HG02938 (cell line): ENCODE results near the gene LCLAT1.

ENCODE experiments used
- ATAC-seq: cut with Tn5 transposase; IDR thresholded peaks from one replicate; pipeline ENCODE4 v1.9.1; 2021; ENCODE audit warnings: mild to moderate bottlenecking, moderate library complexity; ENCODE audit not compliant: unreplicated experiment

LCLAT1 gene

GRCh38 chr2:30689496-30690125 lies 242.6 kb downstream of the LCLAT1 start:
- ATAC-seq, result no peak

GRCh38 chr2:30690126-30690561 lies 243.1 kb downstream of the LCLAT1 start:
- ATAC-seq, result no peak

DNA sequence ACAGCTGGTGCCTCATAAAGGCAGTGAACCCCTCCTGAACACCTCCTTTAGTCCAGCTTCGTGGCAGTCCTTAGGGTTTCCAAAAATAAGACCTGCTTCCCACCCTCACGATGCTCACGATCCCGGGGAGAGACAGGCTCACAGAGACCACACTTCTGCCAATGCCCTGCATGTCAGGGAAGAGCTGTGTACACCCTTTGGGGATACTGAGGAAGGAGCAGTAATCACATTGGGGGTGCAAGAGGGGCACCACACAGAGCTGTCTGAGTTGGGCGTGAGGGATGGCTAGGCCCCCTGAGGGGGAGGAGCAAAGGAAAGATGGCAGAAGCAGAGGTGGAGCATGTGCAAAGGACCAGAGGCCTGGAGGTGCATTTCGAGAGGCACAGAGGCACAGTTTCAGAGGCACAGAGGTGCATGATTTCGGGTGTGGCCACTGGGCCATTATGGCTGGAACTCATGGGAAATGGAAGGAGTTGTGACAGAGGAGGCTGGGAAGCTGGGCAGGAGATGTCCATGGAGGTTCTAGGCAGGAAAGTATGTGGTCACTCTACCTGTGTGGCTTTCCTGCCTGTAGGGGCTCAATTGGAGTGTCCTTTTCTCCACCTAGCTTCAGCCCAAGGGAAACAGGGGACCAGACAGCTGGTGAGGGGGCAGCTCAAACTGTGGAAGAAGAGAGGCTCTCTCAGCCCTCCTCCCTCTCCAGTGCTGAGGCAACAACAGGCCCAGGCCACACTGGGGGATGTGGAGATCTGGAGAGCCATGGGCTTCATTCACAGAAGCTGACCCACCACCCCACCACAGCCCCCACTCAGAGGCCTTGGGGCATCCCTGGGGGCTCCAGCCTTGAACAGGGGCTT lies 244.3 kb downstream of the LCLAT1 start:
- no peak for ATAC-seq

DNA sequence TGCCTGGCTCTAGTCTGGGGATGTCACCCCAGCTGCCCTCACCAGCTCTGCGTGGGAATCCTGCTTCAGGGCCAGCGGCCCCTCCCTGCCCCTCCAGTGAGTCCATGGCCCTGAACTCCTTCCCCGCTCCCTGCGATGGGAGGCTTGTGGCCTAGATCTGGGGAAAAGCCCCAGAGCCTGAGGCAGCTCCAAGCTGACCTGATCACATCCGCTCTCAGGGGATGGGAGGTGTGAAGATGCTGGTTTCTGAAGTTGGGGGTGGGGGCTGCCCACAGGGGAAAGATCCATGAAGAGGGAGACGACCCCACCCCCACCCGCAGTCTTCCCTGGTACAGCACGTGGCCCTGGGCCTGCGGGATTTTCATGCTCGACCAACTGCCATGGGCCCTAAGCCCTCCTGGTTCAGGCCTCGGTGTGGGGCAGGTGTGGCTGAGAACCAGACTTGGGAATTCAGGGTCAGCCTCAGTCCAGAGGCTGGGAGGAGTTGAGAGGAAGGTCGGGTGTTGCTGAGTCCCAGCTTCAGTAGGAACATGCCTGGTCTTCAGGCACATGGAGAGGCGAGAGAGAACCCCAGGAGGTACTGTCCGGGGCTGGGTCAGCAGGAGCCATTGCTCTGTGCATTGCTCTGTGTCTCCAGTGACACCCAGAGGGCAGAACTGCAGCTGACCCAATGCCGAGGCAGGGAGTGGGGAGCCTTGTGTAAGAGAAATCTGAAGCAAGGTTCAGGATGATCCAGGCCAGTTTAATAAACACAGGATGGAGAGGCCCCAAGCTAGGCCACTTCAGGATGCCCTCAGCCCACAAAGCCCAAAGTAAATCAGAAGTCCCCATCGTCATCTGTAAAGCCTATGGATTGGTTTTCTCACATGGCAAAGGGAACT lies 245.1 kb downstream of the LCLAT1 start:
- ATAC-seq, result no peak

- ATAC-seq, result no peak
Observed at GRCh38 chr2:30692829-30693275, 245.8 kb downstream of the LCLAT1 start.
